ENCODE results near the gene TMEM272. TPM values are rescaled to one million over a fixed set of nuclear protein-coding genes. Genes with fewer than 3 reads are reported as not detected.

Gene TMEM272
- total and polyA plus RNA-seq, 12 donors, result 0.09 to 2.7 (median 0.56) TPM

DNA sequence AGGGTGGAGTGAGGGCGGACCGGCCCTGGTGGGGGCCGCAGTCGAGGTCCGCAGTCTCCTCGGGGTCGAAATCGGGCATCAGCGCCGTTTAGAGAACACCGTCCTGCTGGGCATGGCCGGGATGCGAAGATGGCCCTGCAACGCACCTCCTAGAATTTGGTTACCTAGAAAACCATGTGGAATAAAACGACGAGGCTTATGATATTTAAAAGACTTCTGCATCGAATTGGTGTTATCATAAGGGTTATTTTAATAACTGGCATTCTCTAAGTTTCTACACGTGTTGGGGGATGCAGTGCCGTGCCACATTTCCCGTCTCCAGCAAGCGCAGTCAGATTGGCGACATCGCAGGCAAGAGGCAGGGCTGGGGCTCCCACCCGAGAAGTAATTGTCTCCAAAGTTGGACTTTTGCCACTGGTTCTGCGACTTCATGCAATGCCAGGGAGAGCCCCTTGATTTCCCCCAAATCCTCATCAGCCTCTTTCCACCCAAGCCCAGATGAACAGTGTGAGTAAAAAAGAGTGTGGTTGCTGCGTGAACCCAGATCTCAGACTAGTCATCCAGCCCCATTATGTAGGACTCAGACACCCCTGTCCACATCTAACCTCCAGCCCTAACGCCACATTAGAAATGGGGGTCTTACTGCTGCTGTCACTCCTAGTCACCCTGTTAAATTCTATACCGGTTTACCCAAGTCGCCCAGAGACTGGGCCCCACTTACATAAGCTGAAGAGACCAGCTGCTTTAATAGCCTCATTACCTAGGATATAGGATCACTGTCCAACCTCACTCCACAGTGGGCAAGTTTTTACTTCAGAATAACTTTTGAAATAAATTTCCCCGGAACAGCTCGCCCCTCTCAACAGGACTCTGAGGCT, 40.4 kb downstream of the TMEM272 start:
- peak in 3 of 8 donors; percentile 8 to 11 (median 8) for ATAC-seq
- intact Hi-C loops (cut with DNase I), result loop anchor here in 5 of 10 donors (1.0 to 10.0 kb wide), 3 partner anchors 220 to 352 kb away; partner anchors contain the start of genes INTS6 (in 3 of the 5) and WDFY2 (in 3 of the 5)
- Histone ChIP-seq H3K4me3 (peak overlapping the region; percentile 39 to 87 (median 64)), H3K27ac (peak overlapping the region; percentile 97 to 100 (median 100)), H3K27me3 (no peaks in the 10 kb centered on the region), H3K36me3 (no peaks in the 10 kb centered on the region), H3K9me3 (peaks cover 0 to 3% (median 0%) of the 10 kb centered on the region in 11 donors), H3K4me1 (peaks cover 14 to 62% (median 40%) of the 10 kb centered on the region in 9 donors)
- WGBS, 2 donors, result 17 to 19% methylated on average over 30 to 31 of the region's 31 CpGs
- DNase-seq, result peak in 1 of 2 donors; percentile 50
- TF ChIP-seq, protein P1, sequence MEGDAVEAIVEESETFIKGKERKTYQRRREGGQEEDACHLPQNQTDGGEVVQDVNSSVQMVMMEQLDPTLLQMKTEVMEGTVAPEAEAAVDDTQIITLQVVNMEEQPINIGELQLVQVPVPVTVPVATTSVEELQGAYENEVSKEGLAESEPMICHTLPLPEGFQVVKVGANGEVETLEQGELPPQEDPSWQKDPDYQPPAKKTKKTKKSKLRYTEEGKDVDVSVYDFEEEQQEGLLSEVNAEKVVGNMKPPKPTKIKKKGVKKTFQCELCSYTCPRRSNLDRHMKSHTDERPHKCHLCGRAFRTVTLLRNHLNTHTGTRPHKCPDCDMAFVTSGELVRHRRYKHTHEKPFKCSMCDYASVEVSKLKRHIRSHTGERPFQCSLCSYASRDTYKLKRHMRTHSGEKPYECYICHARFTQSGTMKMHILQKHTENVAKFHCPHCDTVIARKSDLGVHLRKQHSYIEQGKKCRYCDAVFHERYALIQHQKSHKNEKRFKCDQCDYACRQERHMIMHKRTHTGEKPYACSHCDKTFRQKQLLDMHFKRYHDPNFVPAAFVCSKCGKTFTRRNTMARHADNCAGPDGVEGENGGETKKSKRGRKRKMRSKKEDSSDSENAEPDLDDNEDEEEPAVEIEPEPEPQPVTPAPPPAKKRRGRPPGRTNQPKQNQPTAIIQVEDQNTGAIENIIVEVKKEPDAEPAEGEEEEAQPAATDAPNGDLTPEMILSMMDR (IDR thresholded peaks at IDR 0.05), result no peak

DNA sequence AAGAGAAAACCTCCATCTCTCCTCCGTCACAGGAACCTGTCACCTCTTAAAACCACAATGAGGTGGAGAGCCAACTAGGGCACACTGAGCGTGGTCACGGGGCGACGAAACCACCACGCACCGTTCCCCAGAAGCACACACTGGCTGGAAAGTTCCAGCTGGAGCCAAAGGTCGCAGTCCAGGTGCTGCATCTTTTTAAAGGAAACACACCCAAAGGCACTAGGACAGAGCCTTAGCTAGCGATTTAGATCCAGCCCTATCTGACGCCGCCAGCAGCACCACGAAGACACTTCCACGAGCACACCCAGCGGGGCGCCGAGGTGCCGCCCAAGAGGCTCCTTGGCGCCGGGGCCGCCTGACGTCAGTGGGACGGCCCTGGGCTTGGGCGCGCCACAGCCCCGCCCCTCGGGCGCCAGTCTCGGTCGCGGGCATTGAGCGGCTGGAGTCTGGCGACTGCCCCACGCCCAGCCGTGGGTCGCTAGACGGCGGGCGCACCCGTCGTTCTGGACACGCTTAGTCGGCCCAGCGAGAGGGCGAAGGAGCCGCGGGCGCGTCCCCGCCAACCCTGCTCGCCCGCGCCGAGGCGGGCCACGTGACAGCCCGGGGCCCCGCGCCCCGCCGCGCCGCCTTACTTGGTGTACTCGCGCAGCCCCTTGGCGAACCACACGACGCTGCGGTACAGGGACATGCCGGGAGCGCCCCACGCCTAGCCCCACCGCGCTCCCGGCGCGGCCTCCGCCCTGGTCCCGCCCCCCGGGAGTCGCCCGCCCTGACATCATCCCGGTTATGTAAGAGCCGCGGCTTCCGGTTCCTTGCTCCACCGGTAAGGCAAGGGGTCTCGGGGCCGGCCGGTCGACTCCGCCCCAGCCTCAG, 41.3 kb downstream of the TMEM272 start, which contains the start of gene DHRS12:
Gene DHRS12 (minus strand): TSS at position 742 of the 873 bp plus-strand sequence. CDS start 4,504 bp downstream, outside the sequence.
- WGBS, 2 donors, result 0% methylated on average over 90 to 91 of the region's 91 CpGs
- H3K27me3 ChIP-seq, result no peaks in the 10 kb centered on the region
- peak; percentile 84 to 92 (median 90) for ATAC-seq

GRCh38 chr13:51802631-51803418, 42.2 kb downstream of the TMEM272 start:
- H3K27me3 ChIP-seq, result no peaks in the 10 kb centered on the region
- peaks cover 0 to 14% (median 0%) of the 10 kb centered on the region in 9 donors for H3K36me3 ChIP-seq
- intact Hi-C loops (cut with DNase I), result loop anchor here in 7 of 10 donors (1.0 to 10.0 kb wide), 5 partner anchors 218 to 351 kb away; partner anchors contain the start of genes WDFY2 (in 5 of the 7) and INTS6 (in 4 of the 7)
- no peaks in the 10 kb centered on the region for H3K9me3 ChIP-seq
- TF ChIP-seq, protein P1 (IDR thresholded peaks at IDR 0.05), result no peak
- ATAC-seq (peak in 2 of 8 donors; percentile 0 to 1), DNase-seq (no peak)
- 47 to 52% methylated on average over 9 of the region's 9 CpGs for WGBS, 2 donors
- H3K4me3 ChIP-seq, result peak overlapping the region in 9 of 10 donors; percentile 53 to 87 (median 65)
- H3K27ac ChIP-seq, result peak overlapping the region; percentile 97 to 100 (median 100)
- H3K4me1 ChIP-seq, result peaks cover 14 to 62% (median 40%) of the 10 kb centered on the region in 9 donors

More for the DNA sequence above, 41.3 kb downstream of the TMEM272 start, which contains the start of gene DHRS12:
- intact Hi-C loops (cut with DNase I), result loop anchor here in 7 of 10 donors (1.0 to 10.0 kb wide), 5 partner anchors 219 to 351 kb away; partner anchors contain the start of genes INTS6 (in 5 of the 7) and WDFY2 (in 5 of the 7)
- DNase-seq, result peak; percentile 93 to 95
- H3K4me3 ChIP-seq, result peak within 1 kb of the TSS; percentile 39 to 87 (median 64)
- peaks cover 14 to 62% (median 40%) of the 10 kb centered on the region in 9 donors for H3K4me1 ChIP-seq
- TF ChIP-seq, protein P1 (IDR thresholded peaks at IDR 0.05), result peak in 4 of 9 donors; percentile 10 to 32 (median 18)
- peaks cover 0 to 7% (median 0%) of the 10 kb centered on the region in 9 donors for H3K36me3 ChIP-seq
- H3K27ac ChIP-seq, result peak within 1 kb of the TSS; percentile 97 to 100 (median 100)
- H3K9me3 ChIP-seq, result peaks cover 0 to under 1% (median 0%) of the 10 kb centered on the region in 11 donors
